Activated T-cell treated with anti-CD3 and anti-CD28 coated beads, Interleukin-2, amount 50 U/mL, for 4 hours (primary cell): Measurements from ENCODE around the gene PPP2R5B. TPM values are rescaled to one million over a fixed set of nuclear protein-coding genes. Genes with fewer than 3 reads are reported as not detected.

Source experiments
- ATAC-seq, 2 donors: fragments of 200-7000 bp; cut with Tn5 transposase; one replicate each; pipeline ENCODE4 v1.10.0; 2021
- DNase-seq: peaks from one replicate; pipeline ENCODE4 v3.0.0-alpha.2; 2020
- H3K27me3 Mint-ChIP-seq: one replicate; pipeline ENCODE4 v1.8.0; 2021; ENCODE audit warnings: low read depth, mixed read lengths
- H3K36me3 Mint-ChIP-seq: one replicate; pipeline ENCODE4 v1.8.0; 2022; ENCODE audit warnings: mixed read lengths; ENCODE audit not compliant: insufficient read depth
- H3K4me1 Mint-ChIP-seq: one replicate; pipeline ENCODE4 v1.8.0; 2021; ENCODE audit warnings: low read depth, mixed read lengths
- H3K4me3 Mint-ChIP-seq: one replicate; pipeline ENCODE4 v1.8.0; 2021; ENCODE audit warnings: mild to moderate bottlenecking, moderate library complexity, mixed read lengths
- H3K9me3 Mint-ChIP-seq: one replicate; pipeline ENCODE4 v1.8.0; 2021; ENCODE audit warnings: mixed read lengths
- total RNA-seq, 3 donors: library from RNA; stranded (reverse); gene quantifications; one replicate each; pipeline ENCODE4 v1.2.1, GENCODE V29; 2021

The PPP2R5B gene
- total RNA-seq, 3 donors from 2014 or later: 6.9 to 8.2 (median 7.9) TPM

- DNase-seq (no peak), ATAC-seq (no peak)
- no peak overlapping the region for H3K4me3 Mint-ChIP-seq
- H3K27me3 Mint-ChIP-seq: no peaks in the 10 kb centered on the region
- no peaks in the 10 kb centered on the region for H3K9me3 Mint-ChIP-seq
- peaks cover 6% of the 10 kb centered on the region for H3K4me1 Mint-ChIP-seq
- peaks cover 7% of the 10 kb centered on the region for H3K36me3 Mint-ChIP-seq
Observed at GRCh38 chr11:64894812-64895452, 29.6 kb upstream of the PPP2R5B start.

- ATAC-seq: no peak
- DNase-seq: no peak
- H3K9me3 Mint-ChIP-seq: no peaks in the 10 kb centered on the region
- H3K4me3 Mint-ChIP-seq: no peak overlapping the region
- peaks cover 11% of the 10 kb centered on the region for H3K36me3 Mint-ChIP-seq
- H3K27me3 Mint-ChIP-seq: no peaks in the 10 kb centered on the region
- peaks cover 15% of the 10 kb centered on the region for H3K4me1 Mint-ChIP-seq
Observed at GRCh38 chr11:64896448-64897022, 28.0 kb upstream of the PPP2R5B start.

- H3K27me3 Mint-ChIP-seq: no peaks in the 10 kb centered on the region
- H3K4me1 Mint-ChIP-seq: peaks cover 16% of the 10 kb centered on the region
- H3K9me3 Mint-ChIP-seq: no peaks in the 10 kb centered on the region
- DNase-seq (no peak), ATAC-seq (no peak)
- peaks cover 16% of the 10 kb centered on the region for H3K36me3 Mint-ChIP-seq
- no peak overlapping the region for H3K4me3 Mint-ChIP-seq
Observed at GRCh38 chr11:64897381-64898075, 27.0 kb upstream of the PPP2R5B start.

- peaks cover 16% of the 10 kb centered on the region for H3K4me1 Mint-ChIP-seq
- no peaks in the 10 kb centered on the region for H3K27me3 Mint-ChIP-seq
- no peak overlapping the region for H3K4me3 Mint-ChIP-seq
- peaks cover 16% of the 10 kb centered on the region for H3K36me3 Mint-ChIP-seq
- no peaks in the 10 kb centered on the region for H3K9me3 Mint-ChIP-seq
- DNase-seq (no peak), ATAC-seq (no peak)
Observed at GRCh38 chr11:64898076-64898445, 26.4 kb upstream of the PPP2R5B start.

GRCh38 chr11:64898541-64898940 lies 25.9 kb upstream of the PPP2R5B start:
- H3K27me3 Mint-ChIP-seq: no peaks in the 10 kb centered on the region
- H3K4me3 Mint-ChIP-seq: no peak overlapping the region
- H3K9me3 Mint-ChIP-seq: no peaks in the 10 kb centered on the region
- DNase-seq (no peak), ATAC-seq (no peak)
- H3K36me3 Mint-ChIP-seq: peaks cover 16% of the 10 kb centered on the region
- H3K4me1 Mint-ChIP-seq: peaks cover 16% of the 10 kb centered on the region

GRCh38 chr11:64900263-64900678 lies 24.2 kb upstream of the PPP2R5B start:
- peaks cover 16% of the 10 kb centered on the region for H3K36me3 Mint-ChIP-seq
- H3K9me3 Mint-ChIP-seq: no peaks in the 10 kb centered on the region
- ATAC-seq (peak; percentile 100), DNase-seq (peak; percentile 60)
- H3K27me3 Mint-ChIP-seq: no peaks in the 10 kb centered on the region
- peak overlapping the region; percentile 48 for H3K4me3 Mint-ChIP-seq
- peaks cover 14% of the 10 kb centered on the region for H3K4me1 Mint-ChIP-seq

- H3K9me3 Mint-ChIP-seq: no peaks in the 10 kb centered on the region
- peaks cover 16% of the 10 kb centered on the region for H3K36me3 Mint-ChIP-seq
- no peaks in the 10 kb centered on the region for H3K27me3 Mint-ChIP-seq
- H3K4me1 Mint-ChIP-seq: peaks cover 14% of the 10 kb centered on the region
- ATAC-seq (no peak), DNase-seq (no peak)
- no peak overlapping the region for H3K4me3 Mint-ChIP-seq
Observed at GRCh38 chr11:64900774-64901173, 23.7 kb upstream of the PPP2R5B start.

- Mint-ChIP-seq H3K27me3 (no peaks in the 10 kb centered on the region), H3K4me3 (no peak overlapping the region), H3K9me3 (no peaks in the 10 kb centered on the region), H3K4me1 (peaks cover 14% of the 10 kb centered on the region), H3K36me3 (peaks cover 16% of the 10 kb centered on the region)
- DNase-seq (no peak), ATAC-seq (no peak)
Observed at GRCh38 chr11:64902102-64902900, 22.2 kb upstream of the PPP2R5B start.

GRCh38 chr11:64903291-64903833 lies 21.1 kb upstream of the PPP2R5B start:
- ATAC-seq: no peak
- Mint-ChIP-seq H3K27me3 (no peaks in the 10 kb centered on the region), H3K36me3 (peaks cover 20% of the 10 kb centered on the region), H3K4me3 (no peak overlapping the region), H3K4me1 (peaks cover 14% of the 10 kb centered on the region), H3K9me3 (no peaks in the 10 kb centered on the region)
- no peak for DNase-seq

- Mint-ChIP-seq H3K27me3 (no peaks in the 10 kb centered on the region), H3K36me3 (peaks cover 16% of the 10 kb centered on the region), H3K4me3 (no peak overlapping the region), H3K4me1 (peaks cover 5% of the 10 kb centered on the region), H3K9me3 (no peaks in the 10 kb centered on the region)
- DNase-seq (no peak), ATAC-seq (no peak)
Observed at GRCh38 chr11:64905516-64906313, 18.8 kb upstream of the PPP2R5B start.

GRCh38 chr11:64906314-64906635 lies 18.2 kb upstream of the PPP2R5B start:
- no peaks in the 10 kb centered on the region for H3K27me3 Mint-ChIP-seq
- H3K4me1 Mint-ChIP-seq: peaks cover 4% of the 10 kb centered on the region
- H3K4me3 Mint-ChIP-seq: no peak overlapping the region
- DNase-seq (no peak), ATAC-seq (no peak)
- no peaks in the 10 kb centered on the region for H3K9me3 Mint-ChIP-seq
- H3K36me3 Mint-ChIP-seq: peaks cover 21% of the 10 kb centered on the region

- peaks cover 20% of the 10 kb centered on the region for H3K36me3 Mint-ChIP-seq
Observed at GRCh38 chr11:64908766-64909165, 15.7 kb upstream of the PPP2R5B start.

GRCh38 chr11:64909653-64910343 lies 14.7 kb upstream of the PPP2R5B start:
- DNase-seq: no peak
- Mint-ChIP-seq H3K36me3 (peaks cover 20% of the 10 kb centered on the region), H3K9me3 (no peaks in the 10 kb centered on the region), H3K4me1 (peaks cover 4% of the 10 kb centered on the region), H3K27me3 (no peaks in the 10 kb centered on the region), H3K4me3 (no peak overlapping the region)
- no peak for ATAC-seq

More at GRCh38 chr11:64908766-64909165, 15.7 kb upstream of the PPP2R5B start:
- H3K4me3 Mint-ChIP-seq: no peak overlapping the region
- DNase-seq: no peak
- no peaks in the 10 kb centered on the region for H3K9me3 Mint-ChIP-seq
- H3K27me3 Mint-ChIP-seq: no peaks in the 10 kb centered on the region
- H3K4me1 Mint-ChIP-seq: no peaks in the 10 kb centered on the region
- ATAC-seq: no peak
